Measurements from ENCODE around the gene HCRTR1. TPM values are rescaled to one million over a fixed set of nuclear protein-coding genes. Genes with fewer than 3 reads are reported as not detected.
"Not testable (repeated sequence)": the region's sequence is repeated elsewhere in the genome, so short reads cannot be mapped to it uniquely, and the experiment has no call there.

HCRTR1 gene
- polyA plus RNA-seq, 1 donor from 2014 or later = 0.37 TPM

- not testable (repeated sequence) for H3K9me3 ChIP-seq (ENCODE audit: low read length); H3F3A ChIP-seq (ENCODE audit: insufficient read depth, low read length, poor library complexity, severe bottlenecking); H3K9me2 ChIP-seq (ENCODE audit: insufficient read depth, low read length); H2AFZ ChIP-seq (ENCODE audit: low read depth, low read length); H3K36me3 ChIP-seq (ENCODE audit: insufficient read depth, low read length); H3K27ac ChIP-seq (ENCODE audit: low read length); H3K79me2 ChIP-seq (replicated peaks; ENCODE audit: insufficient read depth, low read length); H3K4me3 ChIP-seq (ENCODE audit: low read length); H3K27me3 ChIP-seq (ENCODE audit: insufficient read depth, low read depth, low read length); H4K20me1 ChIP-seq (ENCODE audit: insufficient read depth); H3K9ac ChIP-seq (ENCODE audit: low read length); H3K4me2 ChIP-seq (ENCODE audit: low read length)
Observed at GRCh38 chr1:31587328-31587699, 30.2 kb upstream of the HCRTR1 start.

DNA sequence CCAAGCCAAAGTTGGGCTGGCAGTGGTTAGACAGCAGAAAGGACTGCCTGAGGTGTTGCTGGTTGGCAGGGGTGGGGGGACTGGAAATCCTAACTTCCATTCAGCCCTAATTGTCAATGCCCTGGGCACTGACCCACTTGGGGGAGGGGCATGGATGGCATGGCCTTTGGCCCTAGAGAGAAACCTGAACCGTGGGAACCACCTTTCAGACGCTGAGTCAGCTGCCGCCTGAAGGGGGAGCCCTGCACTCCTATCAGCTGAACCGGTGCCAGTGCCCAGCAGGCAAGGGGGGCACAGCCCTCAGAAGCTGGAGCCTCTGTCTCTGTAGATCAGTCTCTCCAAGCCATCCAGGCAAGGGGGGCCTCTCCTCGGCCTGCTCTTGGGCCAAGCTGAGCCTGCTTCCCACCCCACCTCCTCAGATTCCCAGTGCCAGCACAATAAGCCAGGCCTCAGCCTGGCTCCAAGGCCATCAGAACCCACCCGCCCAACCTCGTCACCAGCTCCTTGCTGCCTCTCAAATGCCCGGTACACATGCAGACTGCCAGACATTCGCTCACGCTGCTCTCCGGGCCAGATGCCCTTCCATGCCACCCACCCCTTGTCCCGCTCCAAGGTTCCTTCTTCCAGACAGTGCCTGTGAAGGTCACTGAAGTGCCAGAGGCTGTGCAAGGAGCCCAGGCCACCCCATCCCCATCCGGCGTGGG is 29.6 kb upstream of the HCRTR1 start:
- no peaks in the 10 kb centered on the region for H3K27me3 ChIP-seq (ENCODE audit: insufficient read depth, low read depth, low read length)
- no peak overlapping the region for H3K9ac ChIP-seq (ENCODE audit: low read length)
- H4K20me1 ChIP-seq (ENCODE audit: insufficient read depth) = no peaks in the 10 kb centered on the region
- H3K79me2 ChIP-seq (replicated peaks; ENCODE audit: insufficient read depth, low read length) = no peaks in the 10 kb centered on the region
- no peaks in the 10 kb centered on the region for H3K9me3 ChIP-seq (ENCODE audit: low read length)
- H3K4me3 ChIP-seq (ENCODE audit: low read length) = no peak overlapping the region
- no peak overlapping the region for H2AFZ ChIP-seq (ENCODE audit: low read depth, low read length)
- TF ChIP-seq TAF1 (IDR thresholded peaks at IDR 0.05; ENCODE audit: low read depth) (no peak), MXI1 (conservative IDR thresholded peaks at IDR 0.05; ENCODE audit: poor library complexity, severe bottlenecking) (no peak), SMC3 (conservative IDR thresholded peaks at IDR 0.05; ENCODE audit: poor library complexity) (no peak)
- TF ChIP-seq, protein P1, sequence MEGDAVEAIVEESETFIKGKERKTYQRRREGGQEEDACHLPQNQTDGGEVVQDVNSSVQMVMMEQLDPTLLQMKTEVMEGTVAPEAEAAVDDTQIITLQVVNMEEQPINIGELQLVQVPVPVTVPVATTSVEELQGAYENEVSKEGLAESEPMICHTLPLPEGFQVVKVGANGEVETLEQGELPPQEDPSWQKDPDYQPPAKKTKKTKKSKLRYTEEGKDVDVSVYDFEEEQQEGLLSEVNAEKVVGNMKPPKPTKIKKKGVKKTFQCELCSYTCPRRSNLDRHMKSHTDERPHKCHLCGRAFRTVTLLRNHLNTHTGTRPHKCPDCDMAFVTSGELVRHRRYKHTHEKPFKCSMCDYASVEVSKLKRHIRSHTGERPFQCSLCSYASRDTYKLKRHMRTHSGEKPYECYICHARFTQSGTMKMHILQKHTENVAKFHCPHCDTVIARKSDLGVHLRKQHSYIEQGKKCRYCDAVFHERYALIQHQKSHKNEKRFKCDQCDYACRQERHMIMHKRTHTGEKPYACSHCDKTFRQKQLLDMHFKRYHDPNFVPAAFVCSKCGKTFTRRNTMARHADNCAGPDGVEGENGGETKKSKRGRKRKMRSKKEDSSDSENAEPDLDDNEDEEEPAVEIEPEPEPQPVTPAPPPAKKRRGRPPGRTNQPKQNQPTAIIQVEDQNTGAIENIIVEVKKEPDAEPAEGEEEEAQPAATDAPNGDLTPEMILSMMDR (IDR thresholded peaks at IDR 0.05; ENCODE audit: poor library complexity, severe bottlenecking) = peak; percentile 24
- TF ChIP-seq, protein P2, sequence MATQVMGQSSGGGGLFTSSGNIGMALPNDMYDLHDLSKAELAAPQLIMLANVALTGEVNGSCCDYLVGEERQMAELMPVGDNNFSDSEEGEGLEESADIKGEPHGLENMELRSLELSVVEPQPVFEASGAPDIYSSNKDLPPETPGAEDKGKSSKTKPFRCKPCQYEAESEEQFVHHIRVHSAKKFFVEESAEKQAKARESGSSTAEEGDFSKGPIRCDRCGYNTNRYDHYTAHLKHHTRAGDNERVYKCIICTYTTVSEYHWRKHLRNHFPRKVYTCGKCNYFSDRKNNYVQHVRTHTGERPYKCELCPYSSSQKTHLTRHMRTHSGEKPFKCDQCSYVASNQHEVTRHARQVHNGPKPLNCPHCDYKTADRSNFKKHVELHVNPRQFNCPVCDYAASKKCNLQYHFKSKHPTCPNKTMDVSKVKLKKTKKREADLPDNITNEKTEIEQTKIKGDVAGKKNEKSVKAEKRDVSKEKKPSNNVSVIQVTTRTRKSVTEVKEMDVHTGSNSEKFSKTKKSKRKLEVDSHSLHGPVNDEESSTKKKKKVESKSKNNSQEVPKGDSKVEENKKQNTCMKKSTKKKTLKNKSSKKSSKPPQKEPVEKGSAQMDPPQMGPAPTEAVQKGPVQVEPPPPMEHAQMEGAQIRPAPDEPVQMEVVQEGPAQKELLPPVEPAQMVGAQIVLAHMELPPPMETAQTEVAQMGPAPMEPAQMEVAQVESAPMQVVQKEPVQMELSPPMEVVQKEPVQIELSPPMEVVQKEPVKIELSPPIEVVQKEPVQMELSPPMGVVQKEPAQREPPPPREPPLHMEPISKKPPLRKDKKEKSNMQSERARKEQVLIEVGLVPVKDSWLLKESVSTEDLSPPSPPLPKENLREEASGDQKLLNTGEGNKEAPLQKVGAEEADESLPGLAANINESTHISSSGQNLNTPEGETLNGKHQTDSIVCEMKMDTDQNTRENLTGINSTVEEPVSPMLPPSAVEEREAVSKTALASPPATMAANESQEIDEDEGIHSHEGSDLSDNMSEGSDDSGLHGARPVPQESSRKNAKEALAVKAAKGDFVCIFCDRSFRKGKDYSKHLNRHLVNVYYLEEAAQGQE (IDR thresholded peaks at IDR 0.05; ENCODE audit: borderline replicate concordance) = no peak
- no peaks in the 10 kb centered on the region for H3K9me2 ChIP-seq (ENCODE audit: insufficient read depth, low read length)
- H3K27ac ChIP-seq (ENCODE audit: low read length) = no peak overlapping the region
- H3F3A ChIP-seq (ENCODE audit: insufficient read depth, low read length, poor library complexity, severe bottlenecking) = no peaks in the 10 kb centered on the region
- H3K36me3 ChIP-seq (ENCODE audit: insufficient read depth, low read length) = no peaks in the 10 kb centered on the region
- no peak overlapping the region for H3K4me2 ChIP-seq (ENCODE audit: low read length)

GRCh38 chr1:31588751-31589515 is 28.6 kb upstream of the HCRTR1 start:
- no peak overlapping the region for H2AFZ ChIP-seq (ENCODE audit: low read depth, low read length)
- TF ChIP-seq, protein P1 (IDR thresholded peaks at IDR 0.05; ENCODE audit: poor library complexity, severe bottlenecking) = no peak
- H3K9ac ChIP-seq (ENCODE audit: low read length) = no peak overlapping the region

More at GRCh38 chr1:31588751-31589515, 28.6 kb upstream of the HCRTR1 start:
- Histone ChIP-seq H3K27ac (ENCODE audit: low read length) (no peak overlapping the region), H3K4me2 (ENCODE audit: low read length) (no peak overlapping the region), H3K9me3 (ENCODE audit: low read length) (no peaks in the 10 kb centered on the region), H3K36me3 (ENCODE audit: insufficient read depth, low read length) (no peaks in the 10 kb centered on the region), H3K4me3 (ENCODE audit: low read length) (no peak overlapping the region), H3K9me2 (ENCODE audit: insufficient read depth, low read length) (no peaks in the 10 kb centered on the region), H3K27me3 (ENCODE audit: insufficient read depth, low read depth, low read length) (no peaks in the 10 kb centered on the region), H4K20me1 (ENCODE audit: insufficient read depth) (no peaks in the 10 kb centered on the region), H3F3A (ENCODE audit: insufficient read depth, low read length, poor library complexity, severe bottlenecking) (no peaks in the 10 kb centered on the region), H3K79me2 (replicated peaks; ENCODE audit: insufficient read depth, low read length) (no peaks in the 10 kb centered on the region)
